HepG2 (cell line): ENCODE results near the gene ENO4. TPM values are rescaled to one million over a fixed set of nuclear protein-coding genes. Genes with fewer than 3 reads are reported as not detected.

Experiments used
- ATAC-seq: fragments of 200-7000 bp; cut with Tn5 transposase; 3 replicates; pipeline ENCODE4 v1.9.1; 2020; ENCODE audit warnings: mild to moderate bottlenecking, moderate library complexity
- BruUV-seq: library from RNA; stranded (reverse); fragments of 400-500 nt; replicated peaks from 2 replicates; lab custom pipeline; 2021; lab: Mats Ljungman, UMichigan
- CTCF ChIA-PET: fragments of 300-600 bp; formaldehyde crosslinking; extraction: SDS; loops from one replicate; lab custom pipeline; 2021; ENCODE audit warnings: low total read pairs, inconsistent platforms, low intra/inter-chr PET ratio; lab: Yijun Ruan, JAX
- POLR2A ChIA-PET: fragments of 350-600 bp; sonication (Branson Sonifier 250); formaldehyde crosslinking; loops from one replicate; lab custom pipeline; 2020; ENCODE audit warnings: antibody characterized with exemption, inconsistent platforms; lab: Yijun Ruan, JAX
- DNase-seq: peaks from one replicate; pipeline ENCODE4 v3.0.0-alpha.2; 2015; ENCODE audit warnings: low spot score
- FAIRE-seq: peaks from 3 replicates; lab custom pipeline; 2011; peaks lifted over from hg19 to GRCh38; lab: Jason Lieb, UNC
- H2AFZ ChIP-seq: one replicate; pipeline ENCODE4 v1.6.1; 2011; ENCODE audit warnings: low read length, inconsistent platforms
- H3K27ac ChIP-seq: fragments of 300-600 bp; 3 replicates; pipeline ENCODE4 v1.8.0; 2011; ENCODE audit warnings: mixed run types, mild to moderate bottlenecking, mixed read lengths, low read length, inconsistent platforms; ENCODE audit not compliant: insufficient read depth; ENCODE audit errors: extremely low read length
- H3K27me3 ChIP-seq, 2 experiments: fragments of 200-600 bp in 1 of 2; 2 replicates in 1 of 2; 3 replicates in 1 of 2; pipeline versions ENCODE4 v1.6.0 to v1.8.0; 2011; ENCODE audit warnings: low read length in 2 of 2, mild to moderate bottlenecking in 2 of 2, moderate library complexity in 2 of 2, inconsistent platforms in 1 of 2; ENCODE audit not compliant: insufficient read depth in 2 of 2, control insufficient read depth in 1 of 2
- H3K36me3 ChIP-seq, 2 experiments: fragments of 200-600 bp in 1 of 2; replicated peaks in 1 of 2; 2 replicates in 1 of 2; 3 replicates in 1 of 2; pipeline versions ENCODE4 v1.5.1 to v1.8.0; 2011; ENCODE audit warnings: low read length in 2 of 2, inconsistent platforms in 1 of 2; ENCODE audit not compliant: insufficient read depth in 2 of 2, control insufficient read depth in 1 of 2
- H3K4me1 ChIP-seq: 2 replicates; pipeline ENCODE4 v1.5.1; 2012; ENCODE audit warnings: low read length, inconsistent platforms; ENCODE audit not compliant: insufficient read depth
- H3K4me2 ChIP-seq: 2 replicates; pipeline ENCODE4 v1.6.0; 2011; ENCODE audit warnings: low read depth, low read length, inconsistent platforms
- H3K4me3 ChIP-seq, 3 experiments: fragments of 200-600 bp in 1 of 3; sonication (generic), shearing (Covaris generic) in 1 of 3; replicated peaks in 1 of 3; 2 replicates each; pipeline ENCODE4 v1.5.1; 2011 to 2016; ENCODE audit warnings: low read length in 3 of 3, inconsistent platforms in 2 of 3, low read depth in 2 of 3, mild to moderate bottlenecking in 2 of 3, control low read depth in 1 of 3, mixed read lengths in 1 of 3; ENCODE audit not compliant: insufficient read depth in 1 of 3
- H3K79me2 ChIP-seq: one replicate; pipeline ENCODE4 v1.6.1; 2011; ENCODE audit warnings: low read length, inconsistent platforms; ENCODE audit not compliant: insufficient read depth
- H3K9ac ChIP-seq: 2 replicates; pipeline ENCODE4 v1.6.0; 2011; ENCODE audit warnings: mild to moderate bottlenecking, low read depth, low read length, inconsistent platforms; ENCODE audit not compliant: insufficient read depth
- H3K9me3 ChIP-seq: 2 replicates; pipeline ENCODE4 v1.5.1; 2012; ENCODE audit warnings: mild to moderate bottlenecking, low read length
- H4K20me1 ChIP-seq: 2 replicates; pipeline ENCODE4 v1.6.0; 2011; ENCODE audit warnings: inconsistent platforms, mild to moderate bottlenecking, low read length, moderate library complexity; ENCODE audit not compliant: insufficient read depth
- GTF3A ChIP-seq: sonication (generic); formaldehyde crosslinking; conservative IDR thresholded peaks from 2 replicates; pipeline ENCODE4 v1.4.0; 2020; ENCODE audit warnings: mild to moderate bottlenecking, missing genetic modification reagents
- HOXA5 ChIP-seq: sonication (generic); formaldehyde crosslinking; IDR thresholded peaks from 2 replicates; pipeline ENCODE4 v1.4.0; 2020; ENCODE audit warnings: missing genetic modification reagents
- ZFP82 ChIP-seq: sonication (generic); formaldehyde crosslinking; IDR thresholded peaks from 2 replicates; pipeline ENCODE4 v1.5.1; 2020; ENCODE audit warnings: mild to moderate bottlenecking, missing genetic modification reagents, borderline replicate concordance
- ZNF264 ChIP-seq: sonication (generic); formaldehyde crosslinking; IDR thresholded peaks from 2 replicates; pipeline ENCODE4 v1.4.0; 2020; ENCODE audit warnings: missing genetic modification reagents
- ZNF629 ChIP-seq: sonication (generic); formaldehyde crosslinking; conservative IDR thresholded peaks from 2 replicates; pipeline ENCODE4 v1.5.0; 2020; ENCODE audit warnings: missing genetic modification reagents
- WGBS: methylation state at CpG from one replicate; pipeline ENCODE4 v1.1.6; 2017; ENCODE audit warnings: low lambda C conversion rate; 5-methylcytosine and 5-hydroxymethylcytosine counted together
- in situ Hi-C: cut with HindIII; loops from 2 replicates; pipeline ENCODE4 v1.10.0; 2017; ENCODE audit warnings: low pct_unique_long_range_greater_than_20kb; ENCODE audit not compliant: extremely low pct_ligation_motif_present
- intact Hi-C: fragments of 100-400 bp; cut with micrococcal nuclease; formaldehyde crosslinking; loops from one replicate; pipeline ENCODE4 v1.10.0; 2022; ENCODE audit not compliant: unreplicated experiment
- polyA plus RNA-seq, 8 experiments: library from polyadenylated mRNA; depleted of rRNA in 3 of 8; stranded (reverse) in 7 of 8; unstranded in 1 of 8; fragments of >200 nt; fragmentation: Illumina TruSeq in 4 of 8; extraction: Trizol in 4 of 8; gene quantifications; 2 replicates each; pipeline versions ENCODE4 v1.2.1 to v1.2.3, GENCODE V29; 2011 to 2016; ENCODE audit warnings: low read depth in 4 of 8, missing spikeins in 1 of 8, mixed read lengths in 1 of 8; ENCODE audit not compliant: insufficient read depth in 1 of 8
- total RNA-seq, 5 experiments: library from RNA; depleted of rRNA; stranded (reverse); fragments of >200 nt; fragmentation: Illumina TruSeq; extraction: Trizol; gene quantifications; 2 replicates each; pipeline ENCODE4 v1.2.3, GENCODE V29; 2016; ENCODE audit warnings: low read depth in 1 of 5

Gene ENO4
- total and polyA plus RNA-seq, 2 of the 13 experiments (the other 11 are each of a cell fraction or from before 2014, with no cell fraction given), result not detected

- Histone ChIP-seq H3K36me3 (peaks cover 12 to 26% of the 10 kb centered on the region in 2 experiments), H4K20me1 (no peaks in the 10 kb centered on the region), H3K27me3 (no peaks in the 10 kb centered on the region), H3K4me1 (no peaks in the 10 kb centered on the region), H2AFZ (no peak overlapping the region), H3K9ac (no peak overlapping the region), H3K4me3 (no peak overlapping the region), H3K27ac (no peak overlapping the region), H3K79me2 (no peaks in the 10 kb centered on the region), H3K4me2 (no peak overlapping the region), H3K9me3 (no peaks in the 10 kb centered on the region)
- BruUV-seq, result no TSS peak
- intact Hi-C loops (no loop called here), in situ Hi-C loops (no loop called here)
- ChIA-PET POLR2A (no interaction called here), CTCF (no interaction called here)
- ATAC-seq, result no peak
- FAIRE-seq, result no peak
- DNase-seq, result no peak
- 97% methylated on average over 2 of the region's 2 CpGs for WGBS
- no peak for TF ChIP-seq ZFP82 (CRISPR knock-in tag)
- TF ChIP-seq ZNF629 (CRISPR knock-in tag), result peak; percentile 73
Observed at GRCh38 chr10:116918583-116918982, 69.3 kb downstream of the ENO4 start.

GRCh38 chr10:116919164-116919563, 69.9 kb downstream of the ENO4 start:
- ChIA-PET CTCF (no interaction called here), POLR2A (no interaction called here)
- ATAC-seq, result no peak
- Histone ChIP-seq H3K4me1 (no peaks in the 10 kb centered on the region), H3K4me2 (no peak overlapping the region), H4K20me1 (no peaks in the 10 kb centered on the region), H3K36me3 (peaks cover 11 to 22% of the 10 kb centered on the region in 2 experiments), H3K9ac (no peak overlapping the region), H3K9me3 (no peaks in the 10 kb centered on the region), H2AFZ (no peak overlapping the region), H3K79me2 (no peaks in the 10 kb centered on the region), H3K4me3 (no peak overlapping the region), H3K27me3 (no peaks in the 10 kb centered on the region), H3K27ac (no peak overlapping the region)
- intact Hi-C loops, result no loop called here
- WGBS, result 97% methylated on average over 2 of the region's 2 CpGs
- no peak for DNase-seq
- TF ChIP-seq ZNF264 (CRISPR knock-in tag) (no peak), HOXA5 (no peak), GTF3A (CRISPR knock-in tag) (no peak)
- in situ Hi-C loops, result no loop called here
- no TSS peak for BruUV-seq
- FAIRE-seq, result no peak
